ENCODE data around the gene RBKS. TPM values are rescaled to one million over a fixed set of nuclear protein-coding genes. Genes with fewer than 3 reads are reported as not detected.

The RBKS gene
- polyA plus RNA-seq, 6 donors from 2014 or later: 2.2 to 5.3 (median 3.5) TPM

- H3K36me3 Mint-ChIP-seq: peaks cover 0 to 6% of the 10 kb centered on the region in 2 donors
- no peak overlapping the region for H3K4me3 Mint-ChIP-seq
- no peaks in the 10 kb centered on the region for H3K9me3 Mint-ChIP-seq
Observed at GRCh38 chr2:27915874-27916273, 25.7 kb upstream of the RBKS start.

GRCh38 chr2:27915191-27915590, 25.0 kb upstream of the RBKS start:
- Mint-ChIP-seq H3K27me3 (no peaks in the 10 kb centered on the region), H3K27ac (no peak overlapping the region), H3K36me3 (peaks cover 0 to 6% of the 10 kb centered on the region in 2 donors), H3K4me3 (no peak overlapping the region), H3K9me3 (no peaks in the 10 kb centered on the region), H3K4me1 (peaks cover 12 to 15% (median 15%) of the 10 kb centered on the region in 3 donors)
- no peak for ATAC-seq (ENCODE audit: low read depth in 2 of 2)
- DNase-seq: no peak

More at GRCh38 chr2:27915874-27916273, 25.7 kb upstream of the RBKS start:
- no peak for ATAC-seq (ENCODE audit: low read depth in 2 of 2)
- H3K4me1 Mint-ChIP-seq: peaks cover 13 to 18% (median 18%) of the 10 kb centered on the region in 3 donors
- H3K27me3 Mint-ChIP-seq: no peaks in the 10 kb centered on the region
- H3K27ac Mint-ChIP-seq: no peak overlapping the region
- DNase-seq: no peak

- DNase-seq (no peak), ATAC-seq (ENCODE audit: low read depth in 2 of 2) (no peak)
- Mint-ChIP-seq H3K27ac (no peak overlapping the region), H3K36me3 (peaks cover 0 to 6% of the 10 kb centered on the region in 2 donors), H3K9me3 (no peaks in the 10 kb centered on the region), H3K27me3 (no peaks in the 10 kb centered on the region), H3K4me1 (peaks cover 10 to 13% (median 11%) of the 10 kb centered on the region in 3 donors), H3K4me3 (no peak overlapping the region)
Observed at GRCh38 chr2:27914805-27915175, 24.6 kb upstream of the RBKS start.

- no peaks in the 10 kb centered on the region for H3K27me3 Mint-ChIP-seq
- no peak for ATAC-seq (ENCODE audit: low read depth in 2 of 2)
- peaks cover 0 to 6% of the 10 kb centered on the region in 2 donors for H3K36me3 Mint-ChIP-seq
- H3K4me1 Mint-ChIP-seq: peaks cover 10 to 13% (median 11%) of the 10 kb centered on the region in 3 donors
- no peak overlapping the region for H3K4me3 Mint-ChIP-seq
- H3K27ac Mint-ChIP-seq: peak overlapping the region in 3 of 6 donors; percentile 12 to 77 (median 66)
- DNase-seq: no peak
- H3K9me3 Mint-ChIP-seq: no peaks in the 10 kb centered on the region
Observed at GRCh38 chr2:27914041-27914804, 24.0 kb upstream of the RBKS start.

GRCh38 chr2:27912512-27912911, 22.3 kb upstream of the RBKS start:
- DNase-seq: no peak
- Mint-ChIP-seq H3K27me3 (no peaks in the 10 kb centered on the region), H3K4me3 (no peak overlapping the region), H3K36me3 (peaks cover 4 to 13% of the 10 kb centered on the region in 2 donors), H3K27ac (peak overlapping the region in 3 of 6 donors; percentile 28 to 55 (median 53)), H3K9me3 (no peaks in the 10 kb centered on the region), H3K4me1 (peaks cover 10 to 15% (median 11%) of the 10 kb centered on the region in 3 donors)
- no peak for ATAC-seq (ENCODE audit: low read depth in 2 of 2)

GRCh38 chr2:27911458-27912210, 21.4 kb upstream of the RBKS start:
- Mint-ChIP-seq H3K27ac (peak overlapping the region in 4 of 6 donors; percentile 60 to 78 (median 65)), H3K36me3 (peaks cover 6 to 13% of the 10 kb centered on the region in 2 donors), H3K4me3 (no peak overlapping the region), H3K4me1 (peaks cover 10 to 16% (median 11%) of the 10 kb centered on the region in 3 donors), H3K27me3 (no peaks in the 10 kb centered on the region), H3K9me3 (no peaks in the 10 kb centered on the region)
- ATAC-seq (ENCODE audit: low read depth in 2 of 2) (peak; percentile 72 to 89), DNase-seq (no peak)

- DNase-seq: no peak
- Mint-ChIP-seq H3K9me3 (no peaks in the 10 kb centered on the region), H3K4me3 (no peak overlapping the region), H3K4me1 (peaks cover 10 to 16% (median 13%) of the 10 kb centered on the region in 3 donors), H3K36me3 (peaks cover 6 to 16% of the 10 kb centered on the region in 2 donors), H3K27ac (peak overlapping the region in 1 of 6 donors; percentile 24), H3K27me3 (no peaks in the 10 kb centered on the region)
- no peak for ATAC-seq (ENCODE audit: low read depth in 2 of 2)
Observed at GRCh38 chr2:27909901-27910300, 19.7 kb upstream of the RBKS start.

- H3K4me1 Mint-ChIP-seq: peaks cover 10 to 20% (median 15%) of the 10 kb centered on the region in 3 donors
- no peaks in the 10 kb centered on the region for H3K27me3 Mint-ChIP-seq
- H3K4me3 Mint-ChIP-seq: no peak overlapping the region
- no peak for ATAC-seq (ENCODE audit: low read depth in 2 of 2)
- H3K36me3 Mint-ChIP-seq: peaks cover 14 to 26% of the 10 kb centered on the region in 2 donors
- no peaks in the 10 kb centered on the region for H3K9me3 Mint-ChIP-seq
- no peak overlapping the region for H3K27ac Mint-ChIP-seq
- no peak for DNase-seq
Observed at GRCh38 chr2:27907547-27907946, 17.4 kb upstream of the RBKS start.

GRCh38 chr2:27906074-27906473, 15.9 kb upstream of the RBKS start:
- Mint-ChIP-seq H3K9me3 (no peaks in the 10 kb centered on the region), H3K4me1 (peaks cover 5 to 11% (median 9%) of the 10 kb centered on the region in 3 donors), H3K4me3 (no peak overlapping the region), H3K27ac (no peak overlapping the region), H3K36me3 (peaks cover 19 to 24% of the 10 kb centered on the region in 2 donors), H3K27me3 (no peaks in the 10 kb centered on the region)
- DNase-seq (no peak), ATAC-seq (ENCODE audit: low read depth in 2 of 2) (no peak)

GRCh38 chr2:27904405-27904665, 14.1 kb upstream of the RBKS start:
- Mint-ChIP-seq H3K36me3 (peaks cover 19 to 24% of the 10 kb centered on the region in 2 donors), H3K4me1 (peaks cover 0 to 7% (median 4%) of the 10 kb centered on the region in 3 donors), H3K4me3 (no peak overlapping the region), H3K9me3 (no peaks in the 10 kb centered on the region), H3K27me3 (no peaks in the 10 kb centered on the region), H3K27ac (no peak overlapping the region)
- no peak for DNase-seq
- ATAC-seq (ENCODE audit: low read depth in 2 of 2): no peak

- Mint-ChIP-seq H3K27me3 (no peaks in the 10 kb centered on the region), H3K27ac (peak overlapping the region in 1 of 6 donors; percentile 27), H3K4me3 (no peak overlapping the region), H3K9me3 (no peaks in the 10 kb centered on the region), H3K4me1 (peaks cover 0 to 7% (median 4%) of the 10 kb centered on the region in 3 donors), H3K36me3 (peaks cover 19 to 24% of the 10 kb centered on the region in 2 donors)
- DNase-seq (no peak), ATAC-seq (ENCODE audit: low read depth in 2 of 2) (no peak)
Observed at GRCh38 chr2:27903649-27904404, 13.6 kb upstream of the RBKS start.

GRCh38 chr2:27903018-27903417, 12.8 kb upstream of the RBKS start:
- Mint-ChIP-seq H3K27ac (peak overlapping the region in 2 of 6 donors; percentile 27 to 49), H3K27me3 (no peaks in the 10 kb centered on the region), H3K36me3 (peaks cover 17 to 19% of the 10 kb centered on the region in 2 donors), H3K4me3 (no peak overlapping the region), H3K9me3 (no peaks in the 10 kb centered on the region), H3K4me1 (peaks cover 7 to 9% (median 8%) of the 10 kb centered on the region in 3 donors)
- DNase-seq: no peak
- no peak for ATAC-seq (ENCODE audit: low read depth in 2 of 2)

- H3K36me3 Mint-ChIP-seq: peaks cover 13 to 17% of the 10 kb centered on the region in 2 donors
- no peak for ATAC-seq (ENCODE audit: low read depth in 2 of 2)
- peak overlapping the region in 1 of 6 donors; percentile 45 for H3K27ac Mint-ChIP-seq
- no peak overlapping the region for H3K4me3 Mint-ChIP-seq
- DNase-seq: no peak
- peaks cover 15 to 17% (median 15%) of the 10 kb centered on the region in 3 donors for H3K4me1 Mint-ChIP-seq
- H3K27me3 Mint-ChIP-seq: no peaks in the 10 kb centered on the region
- H3K9me3 Mint-ChIP-seq: no peaks in the 10 kb centered on the region
Observed at GRCh38 chr2:27902098-27902497, 11.9 kb upstream of the RBKS start.
